HepG2 (cell line): ENCODE data around the gene CMC4. TPM values are rescaled to one million over a fixed set of nuclear protein-coding genes. Genes with fewer than 3 reads are reported as not detected.

Experiments used
- ATAC-seq: fragments of 200-7000 bp; cut with Tn5 transposase; 3 replicates; pipeline ENCODE4 v1.9.1; 2020; ENCODE audit warnings: mild to moderate bottlenecking, moderate library complexity
- BruUV-seq: library from RNA; stranded (reverse); fragments of 400-500 nt; replicated peaks from 2 replicates; lab custom pipeline; 2021; lab: Mats Ljungman, UMichigan
- CTCF ChIA-PET: fragments of 300-600 bp; formaldehyde crosslinking; extraction: SDS; loops from one replicate; lab custom pipeline; 2021; ENCODE audit warnings: low total read pairs, inconsistent platforms, low intra/inter-chr PET ratio; lab: Yijun Ruan, JAX
- POLR2A ChIA-PET: fragments of 350-600 bp; sonication (Branson Sonifier 250); formaldehyde crosslinking; loops from one replicate; lab custom pipeline; 2020; ENCODE audit warnings: antibody characterized with exemption, inconsistent platforms; lab: Yijun Ruan, JAX
- DNase-seq: peaks from one replicate; pipeline ENCODE4 v3.0.0-alpha.2; 2015; ENCODE audit warnings: low spot score
- FAIRE-seq: peaks from 3 replicates; lab custom pipeline; 2011; peaks lifted over from hg19 to GRCh38; lab: Jason Lieb, UNC
- H2AFZ ChIP-seq: one replicate; pipeline ENCODE4 v1.6.1; 2011; ENCODE audit warnings: low read length, inconsistent platforms
- H3K27ac ChIP-seq: fragments of 300-600 bp; 3 replicates; pipeline ENCODE4 v1.8.0; 2011; ENCODE audit warnings: mixed run types, mild to moderate bottlenecking, mixed read lengths, low read length, inconsistent platforms; ENCODE audit not compliant: insufficient read depth; ENCODE audit errors: extremely low read length
- H3K27me3 ChIP-seq, 2 experiments: fragments of 200-600 bp in 1 of 2; 2 replicates in 1 of 2; 3 replicates in 1 of 2; pipeline versions ENCODE4 v1.6.0 to v1.8.0; 2011; ENCODE audit warnings: low read length in 2 of 2, mild to moderate bottlenecking in 2 of 2, moderate library complexity in 2 of 2, inconsistent platforms in 1 of 2; ENCODE audit not compliant: insufficient read depth in 2 of 2, control insufficient read depth in 1 of 2
- H3K36me3 ChIP-seq, 2 experiments: fragments of 200-600 bp in 1 of 2; replicated peaks in 1 of 2; 2 replicates in 1 of 2; 3 replicates in 1 of 2; pipeline versions ENCODE4 v1.5.1 to v1.8.0; 2011; ENCODE audit warnings: low read length in 2 of 2, inconsistent platforms in 1 of 2; ENCODE audit not compliant: insufficient read depth in 2 of 2, control insufficient read depth in 1 of 2
- H3K4me1 ChIP-seq: 2 replicates; pipeline ENCODE4 v1.5.1; 2012; ENCODE audit warnings: low read length, inconsistent platforms; ENCODE audit not compliant: insufficient read depth
- H3K4me2 ChIP-seq: 2 replicates; pipeline ENCODE4 v1.6.0; 2011; ENCODE audit warnings: low read depth, low read length, inconsistent platforms
- H3K4me3 ChIP-seq, 3 experiments: fragments of 200-600 bp in 1 of 3; sonication (generic), shearing (Covaris generic) in 1 of 3; replicated peaks in 1 of 3; 2 replicates each; pipeline ENCODE4 v1.5.1; 2011 to 2016; ENCODE audit warnings: low read length in 3 of 3, inconsistent platforms in 2 of 3, low read depth in 2 of 3, mild to moderate bottlenecking in 2 of 3, control low read depth in 1 of 3, mixed read lengths in 1 of 3; ENCODE audit not compliant: insufficient read depth in 1 of 3
- H3K79me2 ChIP-seq: one replicate; pipeline ENCODE4 v1.6.1; 2011; ENCODE audit warnings: low read length, inconsistent platforms; ENCODE audit not compliant: insufficient read depth
- H3K9ac ChIP-seq: 2 replicates; pipeline ENCODE4 v1.6.0; 2011; ENCODE audit warnings: mild to moderate bottlenecking, low read depth, low read length, inconsistent platforms; ENCODE audit not compliant: insufficient read depth
- H3K9me3 ChIP-seq: 2 replicates; pipeline ENCODE4 v1.5.1; 2012; ENCODE audit warnings: mild to moderate bottlenecking, low read length
- H4K20me1 ChIP-seq: 2 replicates; pipeline ENCODE4 v1.6.0; 2011; ENCODE audit warnings: inconsistent platforms, mild to moderate bottlenecking, low read length, moderate library complexity; ENCODE audit not compliant: insufficient read depth
- ATF1 ChIP-seq: IDR thresholded peaks from 2 replicates; pipeline ENCODE4 v1.6.1; 2016; ENCODE audit warnings: mild to moderate bottlenecking, control low read depth
- ATM ChIP-seq: fragments of 450-650 bp; IDR thresholded peaks from 2 replicates; pipeline ENCODE4 v1.7.1; 2017; ENCODE audit warnings: mild to moderate bottlenecking, borderline replicate concordance
- EED ChIP-seq: sonication (generic); formaldehyde crosslinking; IDR thresholded peaks from 2 replicates; pipeline ENCODE4 v1.5.0; 2020; ENCODE audit warnings: mild to moderate bottlenecking, missing genetic modification reagents
- ESRRA ChIP-seq: sonication (generic); formaldehyde crosslinking; IDR thresholded peaks from 2 replicates; pipeline ENCODE4 v1.5.1; 2020; ENCODE audit warnings: mild to moderate bottlenecking, low read depth, missing genetic modification reagents
- KLF12 ChIP-seq: sonication (generic); formaldehyde crosslinking; IDR thresholded peaks from 2 replicates; pipeline ENCODE4 v1.4.0; 2020; ENCODE audit warnings: missing genetic modification reagents, borderline replicate concordance
- MEIS1 ChIP-seq: sonication (generic); formaldehyde crosslinking; IDR thresholded peaks from 2 replicates; pipeline ENCODE4 v1.9.0; 2021; ENCODE audit warnings: mild to moderate bottlenecking, missing genetic modification reagents, moderate library complexity, borderline replicate concordance
- NFATC3 ChIP-seq: sonication (generic); formaldehyde crosslinking; IDR thresholded peaks from 2 replicates; pipeline ENCODE4 v1.5.1; 2020; ENCODE audit warnings: mild to moderate bottlenecking, missing genetic modification reagents
- PAWR ChIP-seq: sonication (generic); formaldehyde crosslinking; IDR thresholded peaks from 2 replicates; pipeline ENCODE4 v1.4.0; 2020; ENCODE audit warnings: missing genetic modification reagents, mild to moderate bottlenecking, borderline replicate concordance
- POLR2AphosphoS2 ChIP-seq: IDR thresholded peaks from 2 replicates; pipeline ENCODE4 v1.6.1; 2011; ENCODE audit warnings: low read depth, low read length, improper control_type of control experiment
- SALL2 ChIP-seq: sonication (generic); formaldehyde crosslinking; IDR thresholded peaks from 2 replicates; pipeline ENCODE4 v1.8.1; 2023; ENCODE audit warnings: mild to moderate bottlenecking, missing genetic modification reagents, inconsistent platforms
- SATB2 ChIP-seq: sonication (generic); formaldehyde crosslinking; IDR thresholded peaks from 2 replicates; pipeline ENCODE4 v1.5.0; 2020; ENCODE audit warnings: missing genetic modification reagents
- SMAD3 ChIP-seq: sonication (generic); formaldehyde crosslinking; IDR thresholded peaks from 2 replicates; pipeline ENCODE4 v1.4.0; 2020; ENCODE audit warnings: missing genetic modification reagents
- U2AF1 ChIP-seq: fragments of 200-400 bp; formaldehyde crosslinking; optimal IDR thresholded peaks from 2 replicates; pipeline ENCODE3; 2017; ENCODE audit warnings: mild to moderate bottlenecking, low read depth, low read length
- ZBTB33 ChIP-seq: sonication (generic); formaldehyde crosslinking; IDR thresholded peaks from 2 replicates; pipeline ENCODE4 v1.4.0; 2020; ENCODE audit warnings: missing genetic modification reagents
- ZNF326 ChIP-seq: sonication (generic); formaldehyde crosslinking; IDR thresholded peaks from 2 replicates; pipeline ENCODE4 v1.4.0; 2020; ENCODE audit warnings: missing genetic modification reagents, borderline replicate concordance
- ZNF451 ChIP-seq: sonication (generic); formaldehyde crosslinking; IDR thresholded peaks from 2 replicates; pipeline ENCODE4 v1.5.0; 2020; ENCODE audit warnings: mild to moderate bottlenecking, missing genetic modification reagents
- ZNF562 ChIP-seq: sonication (generic); formaldehyde crosslinking; IDR thresholded peaks from 2 replicates; pipeline ENCODE4 v1.8.0; 2022; ENCODE audit warnings: missing genetic modification reagents, borderline replicate concordance
- ZSCAN5A ChIP-seq: sonication (generic); formaldehyde crosslinking; IDR thresholded peaks from 2 replicates; pipeline ENCODE4 v1.8.0; 2022; ENCODE audit warnings: mild to moderate bottlenecking, missing genetic modification reagents, borderline replicate concordance
- WGBS: methylation state at CpG from one replicate; pipeline ENCODE4 v1.1.6; 2017; ENCODE audit warnings: low lambda C conversion rate; 5-methylcytosine and 5-hydroxymethylcytosine counted together
- in situ Hi-C: cut with HindIII; loops from 2 replicates; pipeline ENCODE4 v1.10.0; 2017; ENCODE audit warnings: low pct_unique_long_range_greater_than_20kb; ENCODE audit not compliant: extremely low pct_ligation_motif_present
- intact Hi-C: fragments of 100-400 bp; cut with micrococcal nuclease; formaldehyde crosslinking; loops from one replicate; pipeline ENCODE4 v1.10.0; 2022; ENCODE audit not compliant: unreplicated experiment
- polyA plus RNA-seq, 8 experiments: library from polyadenylated mRNA; depleted of rRNA in 3 of 8; stranded (reverse) in 7 of 8; unstranded in 1 of 8; fragments of >200 nt; fragmentation: Illumina TruSeq in 4 of 8; extraction: Trizol in 4 of 8; gene quantifications; 2 replicates each; pipeline versions ENCODE4 v1.2.1 to v1.2.3, GENCODE V29; 2011 to 2016; ENCODE audit warnings: low read depth in 4 of 8, missing spikeins in 1 of 8, mixed read lengths in 1 of 8; ENCODE audit not compliant: insufficient read depth in 1 of 8
- total RNA-seq, 5 experiments: library from RNA; depleted of rRNA; stranded (reverse); fragments of >200 nt; fragmentation: Illumina TruSeq; extraction: Trizol; gene quantifications; 2 replicates each; pipeline ENCODE4 v1.2.3, GENCODE V29; 2016; ENCODE audit warnings: low read depth in 1 of 5
- TF ChIP-seq, protein P1 (sequence below): sonication (generic); formaldehyde crosslinking; IDR thresholded peaks from 2 replicates; pipeline ENCODE4 v1.4.0; 2020; ENCODE audit warnings: missing genetic modification reagents, mild to moderate bottlenecking, borderline replicate concordance

Gene CMC4
- total and polyA plus RNA-seq, 2 of the 13 experiments (the other 11 are each of a cell fraction or from before 2014, with no cell fraction given) = 5.6 to 11.5 TPM

DNA sequence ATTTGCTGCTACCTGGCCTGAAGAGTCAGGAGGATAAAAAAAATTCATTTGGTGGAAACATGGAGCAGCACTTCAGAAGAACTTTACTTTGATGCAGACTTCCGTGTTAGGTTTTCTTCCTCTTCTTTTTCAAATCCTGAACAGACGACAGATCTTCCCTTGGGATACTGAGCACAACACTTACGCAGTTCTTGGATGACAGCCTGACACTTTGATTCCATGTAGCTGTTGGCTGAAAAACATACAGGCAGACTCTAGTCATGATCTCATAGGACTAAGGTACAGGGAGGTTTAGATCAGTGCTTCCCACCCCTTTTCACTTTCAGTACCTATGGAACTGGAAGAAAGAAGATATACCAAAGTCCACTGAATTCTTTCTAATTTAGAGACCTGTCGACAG, 9.2 kb downstream of the CMC4 start:
- ChIA-PET POLR2A (no interaction called here), CTCF (no interaction called here)
- Histone ChIP-seq H3K79me2 (no peaks in the 10 kb centered on the region), H3K27me3 (no peaks in the 10 kb centered on the region), H3K4me1 (peaks cover 10% of the 10 kb centered on the region), H4K20me1 (no peaks in the 10 kb centered on the region), H3K4me3 (no peak overlapping the region), H3K9ac (no peak overlapping the region), H3K4me2 (no peak overlapping the region), H3K27ac (no peak overlapping the region), H3K36me3 (no peaks in the 10 kb centered on the region), H2AFZ (no peak overlapping the region), H3K9me3 (no peaks in the 10 kb centered on the region)
- in situ Hi-C loops (no loop called here), intact Hi-C loops (no loop called here)
- no TSS peak for BruUV-seq
- TF ChIP-seq, protein P1, sequence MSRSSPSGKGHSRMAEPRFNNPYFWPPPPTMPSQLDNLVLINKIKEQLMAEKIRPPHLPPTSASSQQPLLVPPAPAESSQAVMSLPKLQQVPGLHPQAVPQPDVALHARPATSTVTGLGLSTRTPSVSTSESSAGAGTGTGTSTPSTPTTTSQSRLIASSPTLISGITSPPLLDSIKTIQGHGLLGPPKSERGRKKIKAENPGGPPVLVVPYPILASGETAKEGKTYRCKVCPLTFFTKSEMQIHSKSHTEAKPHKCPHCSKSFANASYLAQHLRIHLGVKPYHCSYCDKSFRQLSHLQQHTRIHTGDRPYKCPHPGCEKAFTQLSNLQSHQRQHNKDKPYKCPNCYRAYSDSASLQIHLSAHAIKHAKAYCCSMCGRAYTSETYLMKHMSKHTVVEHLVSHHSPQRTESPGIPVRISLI (CRISPR knock-in tag) = no peak
- TF ChIP-seq ZNF451 (CRISPR knock-in tag) (no peak), PAWR (no peak), ATF1 (CRISPR knock-in tag) (no peak), KLF12 (no peak), SMAD3 (CRISPR knock-in tag) (no peak), SATB2 (CRISPR knock-in tag) (no peak), MEIS1 (no peak), ZSCAN5A (CRISPR knock-in tag) (no peak), ZBTB33 (CRISPR knock-in tag) (no peak), EED (CRISPR knock-in tag) (no peak), ZNF562 (CRISPR knock-in tag) (no peak), U2AF1 (no peak), NFATC3 (CRISPR knock-in tag) (no peak), ZNF326 (no peak), ATM (no peak), POLR2AphosphoS2 (no peak), SALL2 (CRISPR knock-in tag) (no peak), ESRRA (CRISPR knock-in tag) (no peak)
- 98% methylated on average over 4 of the region's 4 CpGs for WGBS
- FAIRE-seq (no peak), ATAC-seq (no peak), DNase-seq (no peak)
